Peyer's patch (tissue), 4 donors: Measurements from ENCODE around the gene OGFOD1.

Experiments used
- POLR2A ChIP-seq, 2 donors: fragments of 450-650 bp; IDR thresholded peaks; one replicate each; pipeline ENCODE4 v1.5.1; 2017; ENCODE audit warnings: antibody characterized with exemption in 2 of 2, mild to moderate bottlenecking in 2 of 2, moderate library complexity in 2 of 2
- TF ChIP-seq, protein P1 (sequence below), 6 experiments: fragments of 450-650 bp in 4 of 6; fragments of 200-600 bp in 2 of 6; sonication (generic) in 1 of 6; IDR thresholded peaks; one replicate each; pipeline ENCODE4 v1.5.1; 2017 to 2019; ENCODE audit warnings: antibody characterized with exemption in 6 of 6, mild to moderate bottlenecking in 3 of 6, moderate library complexity in 1 of 6

DNA sequence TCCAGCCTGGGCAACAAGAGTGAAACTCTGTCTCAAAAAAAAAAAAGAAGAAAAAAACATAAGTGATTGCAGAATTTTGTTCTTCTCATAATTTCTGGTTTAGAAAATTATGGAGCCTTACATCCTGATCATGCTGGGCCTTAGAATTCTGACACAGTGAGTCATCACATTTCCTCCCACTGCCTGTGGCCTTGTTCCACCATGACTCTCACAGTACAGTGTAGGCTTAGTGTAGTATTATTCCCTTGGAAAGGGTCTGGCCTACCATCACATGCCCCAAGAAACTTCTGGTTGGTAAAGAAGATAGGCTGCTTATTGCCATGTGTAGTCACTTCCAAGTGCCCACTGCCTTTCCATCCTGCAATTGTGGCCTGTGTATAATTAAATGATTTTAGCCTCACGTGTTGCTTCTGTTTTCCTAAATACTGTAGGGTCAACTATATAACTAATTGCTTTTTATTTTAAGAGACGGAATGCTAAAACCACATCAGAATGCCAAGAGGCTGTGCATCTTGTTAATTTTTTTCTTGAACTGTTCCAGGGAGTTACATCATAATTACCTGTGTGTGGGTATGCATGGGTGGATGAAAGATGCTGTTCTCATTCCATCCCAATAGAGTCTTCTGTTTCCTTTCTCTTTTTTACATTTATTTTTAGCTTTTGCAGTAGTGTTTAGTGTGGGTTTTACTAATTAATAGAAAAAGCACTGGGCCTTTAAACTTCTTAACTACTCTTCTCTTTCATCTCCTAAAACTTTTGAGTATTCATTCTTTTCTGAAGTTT is 25.9 kb downstream of the OGFOD1 start:
- TF ChIP-seq, protein P1, sequence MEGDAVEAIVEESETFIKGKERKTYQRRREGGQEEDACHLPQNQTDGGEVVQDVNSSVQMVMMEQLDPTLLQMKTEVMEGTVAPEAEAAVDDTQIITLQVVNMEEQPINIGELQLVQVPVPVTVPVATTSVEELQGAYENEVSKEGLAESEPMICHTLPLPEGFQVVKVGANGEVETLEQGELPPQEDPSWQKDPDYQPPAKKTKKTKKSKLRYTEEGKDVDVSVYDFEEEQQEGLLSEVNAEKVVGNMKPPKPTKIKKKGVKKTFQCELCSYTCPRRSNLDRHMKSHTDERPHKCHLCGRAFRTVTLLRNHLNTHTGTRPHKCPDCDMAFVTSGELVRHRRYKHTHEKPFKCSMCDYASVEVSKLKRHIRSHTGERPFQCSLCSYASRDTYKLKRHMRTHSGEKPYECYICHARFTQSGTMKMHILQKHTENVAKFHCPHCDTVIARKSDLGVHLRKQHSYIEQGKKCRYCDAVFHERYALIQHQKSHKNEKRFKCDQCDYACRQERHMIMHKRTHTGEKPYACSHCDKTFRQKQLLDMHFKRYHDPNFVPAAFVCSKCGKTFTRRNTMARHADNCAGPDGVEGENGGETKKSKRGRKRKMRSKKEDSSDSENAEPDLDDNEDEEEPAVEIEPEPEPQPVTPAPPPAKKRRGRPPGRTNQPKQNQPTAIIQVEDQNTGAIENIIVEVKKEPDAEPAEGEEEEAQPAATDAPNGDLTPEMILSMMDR (IDR thresholded peaks at IDR 0.05): no peak
- TF ChIP-seq POLR2A (IDR thresholded peaks at IDR 0.05): no peak
